ENCODE data around the gene NGDN.

The NGDN gene

GRCh38 chr14:23522643-23523198 lies 53.2 kb downstream of the NGDN start:
- no peak for DNase-seq (ENCODE audit: low read depth in 2 of 2)

- DNase-seq (ENCODE audit: low read depth in 2 of 2), result no peak
Observed at GRCh38 chr14:23523229-23524016, 53.9 kb downstream of the NGDN start.

- DNase-seq (ENCODE audit: low read depth in 2 of 2), result no peak
Observed at GRCh38 chr14:23524954-23525353, 55.5 kb downstream of the NGDN start.

- no peak for DNase-seq (ENCODE audit: low read depth in 2 of 2)
Observed at GRCh38 chr14:23525611-23526010, 56.1 kb downstream of the NGDN start.

Measured in stimulated activated CD8-positive, alpha-beta memory T cell treated with anti-CD3 and anti-CD28 coated beads, Interleukin-7, amount 100 ng/mL, for 4 hours (primary cell).